Transverse colon (tissue), 3 donors: ENCODE data around the gene HNRNPL.

Experiments
- EP300 ChIP-seq: sonication (generic); formaldehyde crosslinking; IDR thresholded peaks from one replicate; pipeline ENCODE4 v1.6.1; 2017; ENCODE audit warnings: antibody characterized with exemption, low read depth
- POLR2A ChIP-seq: fragments of 450-650 bp; IDR thresholded peaks from one replicate; pipeline ENCODE4 v1.6.1; 2016; ENCODE audit warnings: antibody characterized with exemption, mild to moderate bottlenecking, moderate library complexity
- TF ChIP-seq, protein P1 (sequence below), 5 experiments: fragments of 200-600 bp in 3 of 5; fragments of 450-650 bp in 2 of 5; sonication (generic) in 3 of 5; IDR thresholded peaks; 1 replicate in 2 of 5; 2 replicates in 3 of 5; pipeline ENCODE4 v1.5.1; 2016 to 2017; ENCODE audit warnings: antibody characterized with exemption in 5 of 5, inconsistent platforms in 3 of 5, mild to moderate bottlenecking in 2 of 5, moderate library complexity in 1 of 5

DNA sequence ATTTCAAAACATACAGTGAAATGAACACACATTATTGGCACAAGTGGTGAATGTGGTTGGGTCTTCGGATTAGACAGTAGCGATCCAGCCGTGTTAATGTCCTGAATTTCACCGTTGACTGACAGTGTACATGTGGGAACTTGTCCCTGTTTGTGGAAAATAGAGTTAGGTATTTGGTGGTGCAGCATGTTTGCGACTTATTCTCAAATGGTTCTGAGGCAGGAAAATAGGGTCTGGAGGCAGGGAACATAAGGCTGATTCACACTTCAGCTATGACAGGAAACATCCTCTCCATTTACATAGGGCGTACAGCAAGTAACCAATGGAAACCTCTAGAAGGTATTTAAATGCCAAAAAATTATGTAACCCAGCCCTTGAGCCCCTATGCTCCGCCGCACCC lies 56.6 kb downstream of the HNRNPL start:
- TF ChIP-seq, protein P1, sequence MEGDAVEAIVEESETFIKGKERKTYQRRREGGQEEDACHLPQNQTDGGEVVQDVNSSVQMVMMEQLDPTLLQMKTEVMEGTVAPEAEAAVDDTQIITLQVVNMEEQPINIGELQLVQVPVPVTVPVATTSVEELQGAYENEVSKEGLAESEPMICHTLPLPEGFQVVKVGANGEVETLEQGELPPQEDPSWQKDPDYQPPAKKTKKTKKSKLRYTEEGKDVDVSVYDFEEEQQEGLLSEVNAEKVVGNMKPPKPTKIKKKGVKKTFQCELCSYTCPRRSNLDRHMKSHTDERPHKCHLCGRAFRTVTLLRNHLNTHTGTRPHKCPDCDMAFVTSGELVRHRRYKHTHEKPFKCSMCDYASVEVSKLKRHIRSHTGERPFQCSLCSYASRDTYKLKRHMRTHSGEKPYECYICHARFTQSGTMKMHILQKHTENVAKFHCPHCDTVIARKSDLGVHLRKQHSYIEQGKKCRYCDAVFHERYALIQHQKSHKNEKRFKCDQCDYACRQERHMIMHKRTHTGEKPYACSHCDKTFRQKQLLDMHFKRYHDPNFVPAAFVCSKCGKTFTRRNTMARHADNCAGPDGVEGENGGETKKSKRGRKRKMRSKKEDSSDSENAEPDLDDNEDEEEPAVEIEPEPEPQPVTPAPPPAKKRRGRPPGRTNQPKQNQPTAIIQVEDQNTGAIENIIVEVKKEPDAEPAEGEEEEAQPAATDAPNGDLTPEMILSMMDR (IDR thresholded peaks at IDR 0.05) = no peak
- no peak for TF ChIP-seq EP300
- no peak for TF ChIP-seq POLR2A
